Activated CD8-positive, alpha-beta memory T cell treated with anti-CD3 and anti-CD28 coated beads for 1 hour (primary cell): ENCODE data around the gene VWA8.
"Not testable (repeated sequence)": the region's sequence is repeated elsewhere in the genome, so short reads cannot be mapped to it uniquely, and the experiment has no call there.

ENCODE experiments used
- DNase-seq, 2 donors: peaks; one replicate each; pipeline ENCODE4 v3.0.0-alpha.2; 2020; ENCODE audit warnings: low read depth in 1 of 2; ENCODE audit errors: extremely low read depth in 1 of 2

Gene VWA8

DNA sequence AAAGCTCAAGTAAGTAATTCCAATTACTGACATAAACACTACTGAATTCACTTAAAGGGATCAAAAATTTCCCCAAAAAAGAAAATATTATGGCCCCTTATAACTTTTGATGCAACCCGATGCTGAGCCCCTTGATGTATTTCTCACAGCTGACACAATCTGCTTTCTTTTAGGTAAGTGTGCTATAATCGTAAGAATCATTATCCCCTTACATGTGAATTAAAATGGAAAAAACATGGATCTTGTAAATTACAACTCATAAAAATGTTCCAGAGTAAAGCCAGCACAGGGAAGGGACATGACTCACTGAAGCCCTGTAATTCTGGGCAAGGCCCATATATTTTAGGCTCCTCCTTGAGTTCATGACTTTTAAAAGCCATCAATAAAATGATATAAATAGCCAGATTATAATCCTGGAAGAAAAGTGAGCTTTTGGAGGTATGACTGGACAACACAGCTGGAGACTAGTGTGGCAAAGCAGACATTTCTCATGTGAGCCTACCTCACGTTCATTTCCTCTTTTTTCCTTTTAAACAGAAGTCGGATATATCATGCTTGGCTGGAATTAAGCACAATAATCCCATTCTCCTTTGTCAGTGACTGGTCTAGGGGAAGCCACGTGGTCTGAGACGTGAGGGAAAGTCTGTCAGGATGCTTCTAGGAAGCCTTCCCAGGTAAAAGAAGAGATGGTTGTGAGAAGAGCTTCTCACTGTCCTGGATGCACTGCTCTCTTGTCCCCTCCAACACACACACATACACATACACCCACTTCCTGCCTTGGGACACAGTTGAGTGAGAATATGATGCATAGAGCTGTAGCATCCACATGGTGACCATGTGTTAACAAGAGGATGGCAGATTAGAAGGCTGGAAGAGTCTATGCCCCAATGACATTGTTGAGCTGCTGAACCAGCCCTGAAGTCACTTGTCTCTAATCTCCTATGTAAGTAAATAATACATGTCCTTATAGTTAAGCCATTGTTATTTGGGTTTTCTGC lies 338.2 kb downstream of the VWA8 start:
- DNase-seq: no peak

DNA sequence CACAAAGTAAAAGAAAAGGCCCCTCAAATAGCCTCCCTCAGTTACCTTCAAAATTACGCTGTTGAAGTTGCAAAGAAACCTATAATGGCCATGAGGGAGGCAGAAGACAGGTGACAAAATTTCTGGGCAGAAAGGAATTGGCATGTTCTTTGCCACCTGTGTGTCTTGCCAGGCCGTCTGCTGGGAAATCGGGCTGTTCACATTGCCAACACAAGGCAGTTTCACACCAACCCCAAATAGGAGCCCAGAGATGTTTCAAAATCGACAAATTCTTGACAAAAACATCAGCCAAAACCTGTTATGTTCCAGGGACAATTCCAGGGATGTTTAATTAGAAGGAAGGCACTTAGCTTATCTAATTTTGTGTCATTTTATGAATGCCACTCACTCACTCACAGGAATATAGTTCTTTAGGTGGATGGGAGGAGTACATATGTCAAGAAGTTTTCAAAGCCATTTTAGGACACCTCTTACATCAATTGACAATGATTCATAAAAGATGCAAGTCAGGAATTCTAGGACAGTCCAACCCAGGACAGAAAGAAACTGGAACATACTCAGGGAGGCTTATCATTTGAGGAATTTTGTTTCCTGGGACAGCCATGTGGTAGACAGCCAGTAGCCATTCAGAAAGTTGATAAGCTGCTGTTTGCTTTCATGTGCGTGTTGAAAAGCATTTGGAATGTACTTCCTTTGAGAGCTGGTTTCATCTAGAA lies 339.0 kb downstream of the VWA8 start:
- no peak for DNase-seq

DNA sequence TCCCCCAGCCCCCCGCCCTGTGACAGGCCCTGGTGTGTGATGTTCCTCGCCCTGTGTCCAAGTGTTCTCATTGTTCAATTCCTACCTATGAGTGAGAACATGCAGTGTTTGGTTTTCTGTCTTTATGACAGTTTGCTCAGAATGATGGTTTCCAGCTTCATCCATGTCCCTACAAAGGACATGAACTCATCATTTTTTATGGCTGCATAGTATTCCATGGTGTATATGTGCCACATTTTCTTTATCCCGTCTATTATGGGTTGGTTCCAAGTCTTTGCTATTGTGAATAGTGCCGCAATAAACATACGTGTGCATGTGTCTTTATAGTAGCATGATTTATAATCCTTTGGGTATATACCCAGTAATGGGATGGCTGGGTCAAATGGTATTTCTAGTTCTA lies 343.3 kb downstream of the VWA8 start:
- DNase-seq: not testable (repeated sequence)

DNA sequence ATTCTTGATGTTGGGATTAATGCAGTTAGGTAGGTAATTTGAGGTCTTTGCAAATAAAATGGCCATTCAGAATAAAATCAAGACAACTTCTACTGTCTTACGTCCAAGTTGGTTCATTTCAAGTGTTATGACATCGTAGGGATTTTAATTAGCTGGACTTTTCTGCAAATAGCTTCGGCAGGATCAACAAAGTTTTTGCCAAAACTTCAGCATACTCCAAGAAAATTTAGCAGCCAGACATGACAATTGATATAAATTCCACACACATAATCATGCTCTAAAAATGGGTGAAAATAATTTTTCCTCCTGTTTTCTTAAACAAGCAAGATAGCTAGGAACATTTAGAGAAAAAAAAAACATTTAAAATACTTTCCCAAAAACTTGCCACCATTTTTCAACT lies 344.8 kb downstream of the VWA8 start:
- DNase-seq: no peak

DNA sequence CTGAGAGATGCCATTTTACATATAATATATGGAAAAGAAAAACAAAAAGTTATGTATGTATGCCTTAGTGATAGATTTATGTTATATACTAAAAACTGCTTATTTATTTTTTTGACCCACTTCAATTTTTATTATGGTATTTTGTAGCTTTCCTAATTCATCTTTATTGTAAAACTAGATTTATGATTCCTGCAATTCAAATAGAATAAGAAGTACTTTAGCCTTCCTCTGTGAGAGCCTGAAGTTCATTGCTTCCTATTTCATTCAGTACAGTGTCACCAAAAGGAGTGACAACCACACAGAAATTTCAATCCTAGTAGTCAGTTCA lies 345.4 kb downstream of the VWA8 start:
- DNase-seq: no peak

DNA sequence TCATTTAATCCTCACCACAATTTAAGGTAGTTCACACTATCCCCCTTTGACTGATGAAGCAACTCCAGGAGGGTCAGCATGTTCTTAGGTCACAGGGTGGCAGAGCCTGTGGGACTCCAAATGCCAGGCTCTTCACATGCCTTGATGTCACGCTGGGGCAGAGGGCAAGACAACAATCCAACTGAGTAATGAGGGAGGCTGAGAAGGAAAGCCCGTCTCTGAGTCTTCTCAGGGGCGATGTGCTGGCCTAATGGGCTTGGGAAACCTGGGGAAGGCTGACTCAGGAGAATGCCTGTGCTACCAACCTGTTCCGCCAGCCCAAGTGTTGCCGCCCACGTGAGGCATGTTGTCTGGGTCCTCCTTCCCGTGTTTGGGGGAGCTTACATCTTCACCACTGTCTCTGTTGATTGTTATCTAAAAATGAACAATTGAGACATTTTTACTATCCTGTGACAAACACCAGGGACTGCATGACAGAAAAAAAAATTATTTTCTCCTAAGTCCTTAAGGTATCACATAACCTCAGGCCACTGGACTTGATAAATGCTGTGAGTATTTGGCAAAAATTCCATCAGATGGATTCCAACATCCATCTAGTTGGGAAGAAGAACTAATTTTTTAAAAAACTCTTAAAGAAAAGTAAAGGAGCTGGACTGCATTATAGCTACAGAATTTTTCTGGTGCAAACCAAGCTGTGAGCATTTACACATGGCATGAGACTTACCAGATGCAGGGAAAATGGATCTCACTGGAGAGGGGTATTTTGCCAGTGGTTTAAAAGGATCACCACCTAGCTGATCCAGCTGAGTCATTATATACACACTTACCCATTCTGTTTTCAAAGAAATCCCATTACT lies 346.0 kb downstream of the VWA8 start:
- no peak for DNase-seq

DNA sequence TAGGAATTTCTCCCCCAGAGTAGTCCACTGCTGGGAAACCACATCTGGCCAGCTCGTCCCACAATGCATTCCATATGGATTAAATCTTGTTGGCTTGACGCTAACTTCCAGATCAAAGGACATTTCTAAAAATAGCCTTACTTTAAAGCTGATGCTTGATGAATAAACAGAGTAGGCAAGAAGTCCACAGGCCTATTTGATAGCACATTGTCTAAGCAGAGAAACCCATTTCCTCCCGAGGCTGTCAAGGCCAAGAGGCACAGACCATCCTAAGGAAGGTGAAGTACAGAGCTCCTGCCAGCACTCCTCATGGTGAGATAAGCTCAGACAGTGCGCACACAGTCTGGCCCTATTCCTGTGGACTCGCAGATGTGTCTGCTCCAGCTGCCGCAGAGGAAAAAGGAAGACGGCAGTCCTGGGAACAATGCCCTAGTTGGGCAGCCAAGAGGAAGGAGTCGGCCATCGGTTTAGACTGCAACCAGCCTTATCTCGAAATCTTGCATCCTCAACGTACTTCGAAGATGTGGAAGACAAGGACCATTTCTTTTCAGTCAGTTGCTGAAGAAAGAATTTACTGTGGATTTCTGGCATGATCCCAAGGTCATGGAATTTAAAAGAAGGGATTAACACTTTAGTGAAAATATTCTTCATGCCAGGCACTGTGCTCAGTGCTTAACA lies 346.8 kb downstream of the VWA8 start:
- DNase-seq: no peak

DNA sequence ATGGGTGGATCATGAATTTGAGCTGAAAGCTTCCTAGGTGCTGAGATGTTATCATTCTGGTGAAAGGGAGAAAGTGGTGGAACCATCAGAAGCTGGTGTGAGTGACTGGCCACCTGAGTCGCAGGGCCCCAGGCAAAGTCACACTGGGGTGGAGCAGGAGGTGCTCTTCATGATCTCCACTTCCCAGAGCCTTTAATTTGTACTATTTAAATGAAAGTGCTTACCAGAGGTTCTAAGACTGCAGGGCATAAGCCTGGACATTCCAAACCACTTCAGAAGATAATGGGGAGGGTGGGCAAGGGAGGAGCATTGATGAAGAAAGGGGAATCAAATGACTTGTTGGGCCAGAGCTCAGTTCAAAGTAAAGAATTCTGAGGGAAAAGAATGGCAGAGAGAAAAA lies 347.4 kb downstream of the VWA8 start:
- no peak for DNase-seq

DNA sequence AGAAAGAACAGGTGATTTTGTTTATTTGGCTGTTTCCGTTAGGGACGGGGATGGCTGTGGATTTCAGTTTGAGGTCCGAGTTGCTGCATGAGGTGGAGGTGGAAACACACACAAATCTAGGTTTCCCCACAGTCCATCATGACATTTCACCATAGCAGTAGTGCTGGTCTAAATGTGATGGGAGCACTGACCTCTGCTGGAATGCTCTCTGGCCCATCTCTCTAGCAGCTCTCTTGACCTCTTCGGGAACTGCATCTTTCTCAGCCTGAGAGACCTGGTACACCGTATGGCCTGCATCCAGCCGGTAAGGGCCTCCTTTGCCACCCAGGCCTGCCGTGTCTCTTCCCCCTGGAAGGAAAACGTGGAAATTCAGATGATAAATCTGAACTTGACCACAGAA lies 349.5 kb downstream of the VWA8 start:
- DNase-seq: no peak

DNA sequence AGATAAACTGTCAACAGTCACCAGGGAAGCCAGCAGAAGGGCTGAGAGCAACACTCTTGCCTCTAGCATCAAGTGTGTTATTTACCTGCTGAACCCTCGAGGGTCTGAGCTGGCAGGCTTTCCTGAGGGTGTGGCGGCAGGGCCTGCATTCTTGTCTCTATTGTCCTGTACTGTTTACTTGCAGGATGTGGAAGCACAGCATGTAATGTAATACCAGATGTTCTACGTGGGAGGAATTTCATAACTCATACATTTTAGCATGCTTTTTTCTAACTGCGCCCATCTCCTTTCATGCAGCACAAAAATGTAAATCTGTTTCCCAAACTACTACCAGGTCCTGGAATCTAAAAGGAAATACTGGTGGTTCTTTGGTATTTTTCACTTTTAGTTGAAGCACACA lies 350.5 kb downstream of the VWA8 start:
- DNase-seq: no peak

DNA sequence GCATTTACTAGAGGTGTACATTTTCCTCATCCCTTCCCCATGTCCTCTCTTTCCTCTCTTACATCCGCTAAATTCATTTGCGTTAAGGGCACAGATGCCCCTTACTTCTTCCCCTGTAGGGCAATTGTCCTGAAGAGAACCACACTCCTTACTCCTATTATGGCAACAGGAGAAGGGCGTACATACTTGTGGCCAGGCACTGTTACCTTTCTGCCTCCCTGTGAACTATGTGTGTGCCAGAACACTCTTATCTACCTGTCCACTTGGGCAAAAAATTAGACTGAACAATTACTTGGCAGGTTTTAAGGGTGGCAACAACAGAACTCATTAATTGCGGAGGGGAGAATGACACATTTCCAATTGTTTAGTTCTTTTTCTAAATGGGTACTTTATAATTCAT lies 351.1 kb downstream of the VWA8 start:
- no peak for DNase-seq

DNA sequence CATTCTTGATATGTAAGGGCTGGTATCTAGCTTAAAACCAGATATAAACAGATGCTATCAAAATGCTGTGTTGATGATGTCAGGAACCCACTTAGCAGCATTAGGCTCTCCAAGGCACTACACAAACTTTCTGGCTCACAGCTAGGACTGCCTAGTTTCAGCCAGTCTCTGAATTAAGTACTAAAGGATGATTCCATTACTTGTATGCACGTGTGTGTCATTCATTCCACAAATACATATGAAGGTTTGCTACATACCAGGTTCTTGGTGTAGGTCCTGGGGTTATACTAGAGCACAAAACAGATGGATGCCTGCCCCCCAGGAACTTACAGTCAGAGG lies 352.1 kb downstream of the VWA8 start:
- DNase-seq: no peak

DNA sequence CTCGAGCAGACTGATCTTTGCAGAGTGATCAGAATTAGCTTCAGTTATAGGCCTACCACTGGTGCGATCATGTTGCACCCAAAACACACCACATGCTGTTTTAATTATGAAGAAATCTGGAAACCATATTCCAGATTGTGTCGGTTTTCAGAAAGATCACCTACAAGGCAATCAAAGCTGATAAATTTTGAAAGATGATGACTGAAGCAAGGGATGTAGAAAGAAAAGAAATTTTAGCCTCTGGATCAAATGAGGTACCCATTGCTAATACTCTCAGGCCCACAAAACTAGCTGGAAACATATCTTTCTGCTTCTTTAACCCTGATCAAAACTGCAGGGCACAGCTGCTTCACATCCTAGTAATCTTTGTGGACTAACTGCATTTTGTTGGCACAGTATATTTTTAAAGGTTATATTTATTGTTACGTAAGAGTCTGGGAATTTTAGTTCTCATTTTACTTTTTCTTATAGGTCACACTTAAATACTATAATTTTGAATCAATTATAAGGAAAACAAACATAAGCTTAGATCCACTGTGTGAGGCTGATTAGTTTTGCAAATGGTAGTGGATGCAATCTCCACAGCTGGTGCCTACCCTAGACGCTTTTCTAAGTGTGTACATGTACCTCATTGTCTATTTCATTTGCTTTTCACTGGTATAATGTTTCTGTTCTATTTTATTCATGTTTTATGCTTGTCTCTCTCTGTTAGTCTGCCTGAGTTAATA lies 352.6 kb downstream of the VWA8 start:
- no peak for DNase-seq

DNA sequence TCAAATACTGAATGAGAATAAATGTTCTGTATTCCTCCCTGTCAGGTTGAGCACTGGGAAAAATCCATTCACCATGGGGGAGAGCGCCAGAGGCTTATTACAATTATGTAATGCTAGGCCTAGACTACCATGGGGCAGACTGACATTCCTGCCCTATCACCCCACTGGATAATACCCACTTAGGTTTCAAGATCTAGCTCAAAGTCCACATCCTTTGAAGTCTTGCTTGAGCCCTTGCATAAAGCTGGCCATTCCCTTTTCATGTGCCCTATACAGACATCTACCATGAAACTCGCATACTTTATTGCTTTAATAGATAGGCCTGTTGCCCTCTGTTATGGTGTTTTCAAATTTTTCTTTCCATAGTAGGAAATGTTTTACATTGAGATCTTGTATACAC lies 354.3 kb downstream of the VWA8 start:
- no peak for DNase-seq

DNA sequence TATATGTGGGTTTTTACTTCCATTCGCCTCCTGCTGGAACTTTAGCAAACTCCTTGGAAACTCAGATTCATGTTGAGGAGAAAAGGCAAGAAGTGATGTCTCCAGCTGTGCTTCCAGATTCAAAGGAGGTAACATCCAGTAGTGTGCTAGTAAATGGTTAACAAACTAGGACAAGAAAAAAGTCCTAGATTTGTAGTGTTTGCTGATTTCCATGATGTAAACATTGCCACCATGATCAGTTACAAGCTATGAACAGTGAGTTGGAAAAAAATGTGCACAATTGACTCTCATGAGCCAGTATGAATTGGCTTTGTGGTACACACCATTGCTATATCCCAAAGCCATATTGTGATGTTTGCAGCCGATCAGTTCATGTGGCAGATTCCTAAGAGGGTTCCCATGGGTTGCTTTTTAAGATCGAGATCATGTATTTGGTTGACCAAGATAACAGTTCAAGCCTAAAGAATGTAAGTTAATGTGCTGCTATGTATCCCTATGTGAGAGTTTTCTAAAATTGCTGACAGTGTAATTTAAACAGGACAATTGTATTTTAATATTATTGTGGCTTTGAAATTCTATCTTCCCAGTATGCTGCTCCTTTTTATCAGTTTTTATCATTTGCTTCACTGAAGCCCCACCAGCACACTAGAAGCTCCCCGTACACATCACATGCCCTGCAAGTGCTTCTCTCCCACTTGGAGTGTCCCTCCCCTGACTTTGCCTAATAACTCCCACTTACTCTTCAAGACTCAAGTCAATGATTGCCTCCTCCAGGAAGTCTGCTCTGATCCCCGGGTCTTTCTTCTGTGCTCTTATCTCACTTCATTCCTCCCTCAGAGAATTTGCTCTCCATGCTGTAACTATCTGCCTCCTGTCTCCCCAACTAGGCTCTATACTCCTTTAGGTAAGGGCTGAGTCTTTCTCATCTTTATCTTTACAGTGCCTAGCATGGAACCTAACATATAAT lies 355.3 kb downstream of the VWA8 start:
- DNase-seq: no peak

DNA sequence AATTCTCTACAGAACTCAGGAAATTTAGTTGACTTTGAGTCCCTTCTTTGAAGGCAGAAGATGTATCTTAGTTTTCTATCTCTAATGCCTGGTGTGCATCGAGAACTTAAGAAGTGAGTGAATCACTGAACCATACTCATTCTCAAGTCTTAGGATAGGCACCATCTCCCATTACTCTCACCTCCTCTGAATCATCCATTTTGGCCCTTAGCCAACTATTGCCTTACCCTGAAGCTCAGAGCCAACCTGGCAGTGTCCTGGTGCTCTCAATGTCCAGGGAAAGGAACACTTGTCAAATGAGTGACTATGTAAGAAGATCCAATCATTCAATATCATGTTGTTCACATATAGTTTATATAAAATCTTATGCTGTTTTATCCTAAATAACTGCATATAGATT lies 357.0 kb downstream of the VWA8 start:
- DNase-seq: no peak

DNA sequence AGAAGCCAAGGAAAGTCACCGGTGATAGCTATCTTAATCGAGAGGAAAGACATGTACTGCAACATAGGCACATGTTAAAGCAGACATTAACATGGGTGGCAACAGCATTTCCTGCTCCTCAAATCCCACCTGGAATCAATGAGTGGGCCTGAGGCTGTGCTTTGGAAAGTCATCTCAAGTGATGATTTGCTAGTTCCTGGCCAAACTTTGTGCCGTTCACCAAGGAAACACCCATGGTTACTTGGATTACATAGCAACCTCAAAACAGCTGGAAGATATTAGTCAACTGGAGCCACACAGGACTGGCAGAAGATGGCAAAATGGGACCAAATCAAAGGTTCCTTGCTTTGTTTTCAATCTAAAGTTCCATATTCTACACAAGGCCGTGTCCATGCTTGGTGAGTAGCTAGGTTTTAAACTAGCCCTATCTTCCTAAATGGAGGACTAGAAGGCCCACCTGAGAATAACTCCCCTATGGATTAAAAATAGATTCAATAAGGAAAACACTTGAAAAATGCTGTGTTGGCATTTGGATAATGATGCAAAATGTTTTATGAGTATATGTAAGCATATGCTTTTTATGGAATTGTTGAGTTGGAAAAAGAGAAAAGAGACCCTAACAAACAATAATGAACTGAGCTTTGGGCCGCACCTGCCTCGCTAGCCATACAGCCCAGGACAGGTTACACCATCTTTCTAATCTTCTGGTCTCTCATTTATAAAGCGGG lies 359.0 kb downstream of the VWA8 start:
- DNase-seq: no peak

DNA sequence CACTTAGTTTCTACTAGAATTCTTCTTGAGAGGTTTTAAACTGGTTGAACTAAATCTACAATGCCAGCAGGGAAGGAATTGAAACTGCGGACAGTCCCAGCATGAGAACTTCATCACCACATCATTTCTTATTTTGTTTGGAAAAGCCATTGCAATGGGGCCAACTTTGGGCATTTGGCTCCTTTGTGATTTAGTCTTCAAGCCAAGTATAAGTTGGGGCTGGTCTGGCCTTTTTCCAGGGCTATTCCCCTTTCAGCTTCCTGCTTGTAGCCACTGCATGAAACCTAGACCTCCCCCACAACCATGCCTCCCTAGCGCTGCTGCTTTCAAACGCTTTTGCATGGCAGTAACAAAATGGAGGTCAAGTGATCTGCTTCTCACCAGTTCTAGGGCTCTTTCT lies 361.3 kb downstream of the VWA8 start:
- DNase-seq: no peak
